ENCODE measurements around the gene LSAMP. TPM values are rescaled to one million over a fixed set of nuclear protein-coding genes. Genes with fewer than 3 reads are reported as not detected.
A peak's percentile ranks its signal among the peaks of the same experiment; 100 is the strongest.

Gene LSAMP
- total RNA-seq, 2 experiments from 2014 or later: not detected

DNA sequence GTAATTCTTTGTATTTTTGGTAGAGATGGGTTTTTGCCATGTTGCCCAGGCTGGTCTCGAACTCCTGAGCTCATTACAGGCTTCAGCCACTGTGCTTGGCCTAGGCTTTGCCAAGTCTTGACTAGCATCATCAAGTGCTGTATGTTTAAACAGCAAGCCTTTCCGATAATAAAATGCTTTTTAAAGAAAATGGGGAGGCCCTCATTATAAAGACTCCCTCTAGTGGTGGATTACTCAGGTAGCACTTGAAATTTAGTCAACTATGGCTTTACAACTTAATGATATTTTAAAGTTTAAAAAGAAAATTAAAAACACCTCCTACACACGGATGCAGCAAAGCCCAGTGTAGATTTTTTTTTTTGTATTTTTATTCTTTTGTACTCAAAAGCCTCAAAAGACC, 608.3 kb downstream of the LSAMP start:
- no peaks in the 10 kb centered on the region for H3K36me3 Mint-ChIP-seq
- H3K9me3 Mint-ChIP-seq: no peaks in the 10 kb centered on the region
- DNase-seq: no peak
- H3K4me1 Mint-ChIP-seq: no peaks in the 10 kb centered on the region
- H3K27me3 Mint-ChIP-seq: no peaks in the 10 kb centered on the region
- no peak overlapping the region for H3K27ac Mint-ChIP-seq
- no peak overlapping the region for H3K4me3 Mint-ChIP-seq

- Mint-ChIP-seq H3K4me1 (no peaks in the 10 kb centered on the region), H3K27ac (no peak overlapping the region), H3K36me3 (no peaks in the 10 kb centered on the region), H3K9me3 (no peaks in the 10 kb centered on the region), H3K4me3 (no peak overlapping the region), H3K27me3 (no peaks in the 10 kb centered on the region)
- DNase-seq: no peak
Observed at GRCh38 chr3:115835946-115836345, 609.3 kb downstream of the LSAMP start.

- Mint-ChIP-seq H3K4me1 (no peaks in the 10 kb centered on the region), H3K9me3 (no peaks in the 10 kb centered on the region), H3K27me3 (peaks cover 4% of the 10 kb centered on the region), H3K4me3 (no peak overlapping the region), H3K36me3 (no peaks in the 10 kb centered on the region), H3K27ac (no peak overlapping the region)
- DNase-seq: no peak
Observed at GRCh38 chr3:115834068-115834467, 611.2 kb downstream of the LSAMP start.

- no peak overlapping the region for H3K27ac Mint-ChIP-seq
- DNase-seq: no peak
- H3K4me1 Mint-ChIP-seq: no peaks in the 10 kb centered on the region
- no peaks in the 10 kb centered on the region for H3K36me3 Mint-ChIP-seq
- no peaks in the 10 kb centered on the region for H3K9me3 Mint-ChIP-seq
- H3K4me3 Mint-ChIP-seq: no peak overlapping the region
- peaks cover 4% of the 10 kb centered on the region for H3K27me3 Mint-ChIP-seq
Observed at GRCh38 chr3:115833074-115833473, 612.2 kb downstream of the LSAMP start.

- H3K9me3 Mint-ChIP-seq: no peaks in the 10 kb centered on the region
- no peaks in the 10 kb centered on the region for H3K36me3 Mint-ChIP-seq
- no peak overlapping the region for H3K4me3 Mint-ChIP-seq
- H3K4me1 Mint-ChIP-seq: no peaks in the 10 kb centered on the region
- H3K27ac Mint-ChIP-seq: no peak overlapping the region
- DNase-seq: no peak
- H3K27me3 Mint-ChIP-seq: peaks cover 5% of the 10 kb centered on the region
Observed at GRCh38 chr3:115832265-115832664, 613.0 kb downstream of the LSAMP start.

- Mint-ChIP-seq H3K36me3 (no peaks in the 10 kb centered on the region), H3K9me3 (no peaks in the 10 kb centered on the region), H3K27me3 (peaks cover 8% of the 10 kb centered on the region), H3K4me1 (no peaks in the 10 kb centered on the region), H3K27ac (no peak overlapping the region), H3K4me3 (no peak overlapping the region)
- no peak for DNase-seq
Observed at GRCh38 chr3:115831864-115832263, 613.4 kb downstream of the LSAMP start.

DNA sequence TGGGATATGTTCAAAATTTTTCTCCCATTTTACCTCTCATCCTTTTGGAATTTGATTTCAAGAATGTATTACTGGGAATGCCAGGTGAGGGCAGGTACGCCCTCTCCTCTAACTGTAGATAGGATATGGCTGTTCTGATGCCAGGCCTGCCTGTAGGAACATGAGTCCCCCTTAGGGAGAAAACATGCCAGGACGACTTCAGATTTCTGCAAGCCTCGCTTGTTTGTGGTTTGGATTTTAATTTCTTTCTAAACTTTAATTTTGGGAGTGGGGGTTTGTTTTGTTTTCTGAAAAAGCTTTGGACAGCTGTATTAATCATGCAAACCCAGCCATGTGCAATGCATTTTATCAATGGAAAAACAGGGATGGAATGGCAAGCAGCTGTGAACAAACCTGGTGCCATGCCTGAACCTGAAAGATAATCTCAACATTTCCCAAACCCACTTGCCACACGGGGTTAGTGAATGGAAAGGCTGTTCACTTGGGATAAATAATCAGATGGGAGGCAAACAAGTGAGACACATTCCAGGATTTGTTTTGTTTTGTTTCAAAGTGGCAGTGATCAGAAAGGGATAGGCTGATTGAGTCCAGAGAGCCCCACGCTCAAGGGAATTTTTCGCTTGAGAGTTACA, 614.4 kb downstream of the LSAMP start:
- H3K4me3 Mint-ChIP-seq: no peak overlapping the region
- no peak for DNase-seq
- peaks cover 13% of the 10 kb centered on the region for H3K27me3 Mint-ChIP-seq
- H3K9me3 Mint-ChIP-seq: no peaks in the 10 kb centered on the region
- H3K27ac Mint-ChIP-seq: no peak overlapping the region
- H3K4me1 Mint-ChIP-seq: no peaks in the 10 kb centered on the region
- no peaks in the 10 kb centered on the region for H3K36me3 Mint-ChIP-seq

- no peak for DNase-seq
- no peaks in the 10 kb centered on the region for H3K36me3 Mint-ChIP-seq
- H3K4me3 Mint-ChIP-seq: no peak overlapping the region
- peaks cover 13% of the 10 kb centered on the region for H3K27me3 Mint-ChIP-seq
- no peaks in the 10 kb centered on the region for H3K4me1 Mint-ChIP-seq
- no peaks in the 10 kb centered on the region for H3K9me3 Mint-ChIP-seq
- H3K27ac Mint-ChIP-seq: no peak overlapping the region
Observed at GRCh38 chr3:115828401-115828800, 616.9 kb downstream of the LSAMP start.

DNA sequence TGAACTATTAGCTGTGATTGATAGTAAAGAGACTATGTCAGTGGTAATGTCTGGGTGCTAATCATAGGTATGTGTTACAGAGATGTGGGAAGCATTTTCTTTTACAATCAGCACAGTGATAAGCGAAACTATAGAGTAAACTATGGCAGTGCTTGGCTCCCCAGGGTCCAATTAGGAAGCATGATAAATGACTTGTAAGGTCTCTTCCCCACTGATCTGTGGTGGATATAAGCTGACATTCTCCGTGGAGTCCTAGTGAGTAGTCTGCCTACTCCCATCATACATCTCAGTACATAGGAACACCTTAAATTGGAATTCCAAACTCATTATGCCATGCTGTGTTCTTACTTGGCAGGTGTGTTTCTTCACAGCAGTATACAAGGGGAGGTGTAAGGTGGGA, 617.8 kb downstream of the LSAMP start:
- H3K4me3 Mint-ChIP-seq: no peak overlapping the region
- peaks cover 6% of the 10 kb centered on the region for H3K4me1 Mint-ChIP-seq
- no peaks in the 10 kb centered on the region for H3K9me3 Mint-ChIP-seq
- no peak overlapping the region for H3K27ac Mint-ChIP-seq
- H3K36me3 Mint-ChIP-seq: no peaks in the 10 kb centered on the region
- no peak for DNase-seq
- H3K27me3 Mint-ChIP-seq: peaks cover 13% of the 10 kb centered on the region

DNA sequence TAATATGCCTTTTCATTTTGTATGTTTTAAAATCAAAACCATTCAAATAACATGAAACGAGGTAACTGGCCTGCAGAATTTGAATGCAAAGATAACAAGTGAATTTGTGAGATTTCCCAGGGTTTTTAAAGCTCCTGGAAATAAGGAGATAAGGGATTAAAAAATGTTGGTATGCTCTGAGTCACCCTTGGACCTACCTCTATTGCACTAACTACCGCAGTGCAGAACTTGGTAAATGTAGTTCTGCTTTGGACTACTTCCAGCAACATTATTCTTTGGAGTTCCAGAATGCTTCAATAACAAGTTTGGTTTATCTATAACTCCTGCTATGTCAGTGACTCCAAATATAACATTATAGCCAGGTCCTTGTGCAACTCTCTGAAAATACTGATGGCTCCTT, 620.2 kb downstream of the LSAMP start:
- Mint-ChIP-seq H3K4me3 (no peak overlapping the region), H3K9me3 (no peaks in the 10 kb centered on the region), H3K27ac (no peak overlapping the region), H3K36me3 (no peaks in the 10 kb centered on the region), H3K4me1 (peaks cover 6% of the 10 kb centered on the region), H3K27me3 (peaks cover 8% of the 10 kb centered on the region)
- DNase-seq: no peak

DNA sequence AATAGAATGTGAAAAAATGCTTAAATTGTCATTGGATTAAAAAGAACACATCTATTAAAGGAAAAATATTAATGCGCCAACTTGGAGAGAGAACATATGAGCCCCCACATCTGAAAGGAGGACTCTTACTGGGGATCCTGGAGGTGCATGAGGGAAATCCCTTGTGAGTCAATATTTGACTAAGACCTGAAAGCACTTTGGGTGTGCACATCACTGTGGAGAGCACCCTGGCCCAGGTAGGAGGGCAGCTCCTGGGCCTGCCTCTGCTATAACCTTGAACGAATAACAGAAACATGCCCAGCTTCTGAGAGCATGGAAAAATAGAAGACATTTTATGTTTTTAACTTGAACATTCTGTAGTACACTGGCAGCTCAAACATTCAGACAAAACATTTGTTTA, 622.2 kb downstream of the LSAMP start:
- H3K4me3 Mint-ChIP-seq: no peak overlapping the region
- DNase-seq: no peak
- no peak overlapping the region for H3K27ac Mint-ChIP-seq
- peaks cover 8% of the 10 kb centered on the region for H3K27me3 Mint-ChIP-seq
- H3K36me3 Mint-ChIP-seq: no peaks in the 10 kb centered on the region
- H3K9me3 Mint-ChIP-seq: no peaks in the 10 kb centered on the region
- H3K4me1 Mint-ChIP-seq: peaks cover 6% of the 10 kb centered on the region

DNA sequence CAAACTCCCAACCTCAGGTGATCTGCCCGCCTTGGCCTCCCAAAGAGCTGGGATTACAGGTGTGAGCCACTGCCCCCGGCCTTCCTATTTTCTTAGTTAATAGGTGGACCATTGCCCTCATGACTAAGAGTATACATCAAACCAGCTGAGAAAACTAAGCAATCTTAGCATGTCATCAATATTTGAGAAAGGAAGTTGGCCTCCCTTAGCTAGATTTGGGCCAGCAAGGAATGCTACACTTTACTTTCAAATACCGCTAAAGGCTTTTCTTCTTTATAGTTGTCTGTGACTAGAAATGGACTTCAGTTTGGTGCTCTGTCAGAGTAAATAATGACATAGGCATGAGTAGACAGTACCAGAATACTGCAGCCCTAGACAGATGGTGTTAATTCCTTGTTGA, 622.7 kb downstream of the LSAMP start:
- DNase-seq: no peak
- peaks cover 6% of the 10 kb centered on the region for H3K4me1 Mint-ChIP-seq
- no peaks in the 10 kb centered on the region for H3K9me3 Mint-ChIP-seq
- no peak overlapping the region for H3K4me3 Mint-ChIP-seq
- peaks cover 8% of the 10 kb centered on the region for H3K27me3 Mint-ChIP-seq
- H3K27ac Mint-ChIP-seq: no peak overlapping the region
- H3K36me3 Mint-ChIP-seq: no peaks in the 10 kb centered on the region

DNA sequence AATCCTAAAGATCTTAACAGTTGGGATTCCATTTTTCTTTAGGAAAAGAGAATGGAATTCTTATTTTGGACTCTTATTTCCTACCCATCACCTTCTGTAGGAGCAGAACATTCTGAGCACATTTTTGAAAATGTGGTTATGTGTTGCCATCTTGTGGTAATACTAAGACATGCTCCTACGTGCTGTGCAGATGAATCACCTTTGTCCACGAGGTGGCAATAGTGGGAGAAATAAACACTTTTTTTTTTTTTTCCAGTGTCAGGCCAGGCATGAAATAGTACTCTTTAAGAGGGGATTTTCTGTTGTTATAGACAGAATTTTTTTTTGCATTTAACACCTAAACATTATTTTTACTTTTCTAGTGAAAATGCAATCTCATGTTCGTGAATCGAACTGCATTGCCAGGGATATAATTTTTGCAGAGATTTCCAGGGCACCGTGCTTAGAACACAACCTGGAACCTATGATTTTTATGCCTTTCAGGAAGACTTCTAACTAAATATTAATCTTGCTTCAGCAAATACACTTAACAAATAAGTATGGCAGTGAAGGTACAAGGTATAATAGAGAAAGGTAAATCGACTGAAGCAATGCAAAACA, 625.4 kb downstream of the LSAMP start:
- Mint-ChIP-seq H3K4me3 (no peak overlapping the region), H3K9me3 (no peaks in the 10 kb centered on the region), H3K27me3 (no peaks in the 10 kb centered on the region), H3K4me1 (peaks cover 6% of the 10 kb centered on the region), H3K27ac (no peak overlapping the region), H3K36me3 (no peaks in the 10 kb centered on the region)
- peak; percentile 42 for DNase-seq

DNA sequence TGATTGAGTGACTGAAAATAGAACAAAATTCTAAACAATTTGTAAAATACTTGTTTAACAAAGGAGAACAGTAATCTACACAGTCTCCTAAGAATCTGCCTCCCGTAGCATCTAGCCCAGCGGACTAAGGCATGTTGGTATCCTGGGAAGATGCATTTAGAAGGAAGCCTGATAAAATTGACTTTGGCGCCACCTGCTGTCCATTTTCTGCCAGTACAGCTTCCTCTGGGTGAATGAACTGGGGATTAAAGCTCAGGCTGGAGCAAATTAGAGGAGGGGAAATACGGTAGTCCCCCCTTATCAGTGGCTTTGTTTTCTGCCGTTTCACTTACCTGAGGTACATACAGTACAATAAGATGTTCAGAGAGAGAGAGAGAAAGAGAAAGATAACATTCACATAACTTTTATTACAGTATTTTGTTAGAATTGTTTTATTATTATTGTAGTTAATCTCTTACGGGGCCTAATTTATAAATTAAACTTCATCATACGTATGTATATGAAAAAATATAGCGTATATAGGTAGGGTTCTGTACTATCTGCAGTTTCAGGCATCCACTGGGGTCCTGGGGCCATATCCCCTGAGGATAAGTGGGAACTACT, 630.4 kb downstream of the LSAMP start:
- Mint-ChIP-seq H3K4me1 (peaks cover 3% of the 10 kb centered on the region), H3K4me3 (no peak overlapping the region), H3K27ac (no peak overlapping the region), H3K36me3 (no peaks in the 10 kb centered on the region), H3K9me3 (no peaks in the 10 kb centered on the region), H3K27me3 (peaks cover 15% of the 10 kb centered on the region)
- DNase-seq: peak; percentile 36

DNA sequence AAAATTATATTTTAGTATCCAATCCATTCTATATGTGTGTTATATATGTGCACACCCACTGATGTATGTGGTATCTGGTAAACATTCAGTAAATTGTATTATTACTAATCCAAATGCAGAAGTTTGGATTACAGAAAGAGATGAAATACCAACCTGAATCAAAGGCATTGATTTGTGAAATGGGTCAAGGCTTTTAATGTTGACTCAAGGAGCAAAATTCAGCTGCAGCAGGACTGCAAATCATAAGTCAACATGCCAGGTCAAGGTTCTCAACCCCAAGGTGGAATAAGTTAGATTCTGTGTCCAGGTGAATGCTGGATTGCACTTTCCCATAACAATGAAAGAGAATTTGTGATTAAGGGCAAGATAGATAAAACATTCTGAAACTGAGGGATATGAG, 631.3 kb downstream of the LSAMP start:
- H3K4me3 Mint-ChIP-seq: no peak overlapping the region
- peaks cover 3% of the 10 kb centered on the region for H3K4me1 Mint-ChIP-seq
- no peak for DNase-seq
- no peak overlapping the region for H3K27ac Mint-ChIP-seq
- no peaks in the 10 kb centered on the region for H3K36me3 Mint-ChIP-seq
- no peaks in the 10 kb centered on the region for H3K9me3 Mint-ChIP-seq
- peaks cover 21% of the 10 kb centered on the region for H3K27me3 Mint-ChIP-seq

GRCh38 chr3:115808816-115809215, 636.5 kb downstream of the LSAMP start:
- peaks cover 3% of the 10 kb centered on the region for H3K4me1 Mint-ChIP-seq
- DNase-seq: no peak
- H3K27ac Mint-ChIP-seq: no peak overlapping the region
- H3K27me3 Mint-ChIP-seq: peaks cover 38% of the 10 kb centered on the region
- H3K9me3 Mint-ChIP-seq: no peaks in the 10 kb centered on the region
- no peak overlapping the region for H3K4me3 Mint-ChIP-seq
- no peaks in the 10 kb centered on the region for H3K36me3 Mint-ChIP-seq

Data from activated naive CD8-positive, alpha-beta T cell treated with anti-CD3 and anti-CD28 coated beads for 36 hours (primary cell).